HG03025 (cell line): Measurements from ENCODE around the gene KMT2E.

Experiments used
- ATAC-seq: cut with Tn5 transposase; IDR thresholded peaks from one replicate; pipeline ENCODE4 v1.9.1; 2021; ENCODE audit warnings: mild to moderate bottlenecking, moderate library complexity; ENCODE audit not compliant: unreplicated experiment, low FRiP score

KMT2E gene

DNA sequence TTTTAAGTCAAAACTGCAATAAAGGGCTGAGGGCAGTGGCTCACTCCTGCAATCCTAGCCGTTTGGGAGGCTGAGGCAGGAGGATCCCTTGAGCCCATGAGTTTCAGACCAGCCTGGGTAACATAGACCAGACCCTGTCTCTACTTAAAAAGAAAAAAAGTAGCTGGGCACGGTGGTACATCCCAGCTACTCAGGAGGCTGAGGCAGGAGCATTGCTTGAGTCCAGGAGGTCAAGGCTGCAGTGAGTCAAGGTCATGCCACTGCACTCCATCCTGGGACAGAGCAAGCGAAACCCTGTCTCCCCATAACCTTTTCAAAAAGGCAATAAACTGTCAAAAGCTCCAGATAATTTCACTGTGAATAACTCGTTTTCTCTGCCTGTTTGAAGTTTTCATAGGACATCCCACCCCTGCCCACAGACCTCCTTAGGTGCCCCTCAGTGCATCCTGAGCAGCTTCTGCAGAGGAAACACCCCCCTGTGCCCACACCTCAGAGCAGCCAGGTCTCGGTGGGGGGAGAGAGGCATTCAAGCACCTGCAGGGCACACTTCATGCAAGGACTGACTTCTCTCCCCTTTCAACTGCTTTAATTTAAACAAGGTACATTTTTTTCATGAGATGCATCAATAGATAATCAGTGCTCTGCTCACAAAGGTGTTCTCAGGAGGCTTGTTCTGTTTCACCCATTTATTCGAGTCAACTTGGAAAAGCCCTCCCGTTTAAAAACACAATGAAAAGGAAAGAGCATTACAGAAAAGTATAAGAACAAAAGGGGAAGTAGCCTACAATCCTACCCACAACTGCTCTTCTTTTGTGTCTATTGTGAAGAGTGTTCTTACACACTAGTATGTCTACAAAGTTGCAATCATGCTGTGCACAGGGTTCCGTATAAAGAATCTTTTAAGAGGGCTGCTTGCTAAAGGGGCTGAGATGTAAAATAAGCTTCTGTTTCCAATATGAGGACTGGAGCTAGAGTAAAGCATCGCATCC lies 104.9 kb downstream of the KMT2E start:
- no peak for ATAC-seq

DNA sequence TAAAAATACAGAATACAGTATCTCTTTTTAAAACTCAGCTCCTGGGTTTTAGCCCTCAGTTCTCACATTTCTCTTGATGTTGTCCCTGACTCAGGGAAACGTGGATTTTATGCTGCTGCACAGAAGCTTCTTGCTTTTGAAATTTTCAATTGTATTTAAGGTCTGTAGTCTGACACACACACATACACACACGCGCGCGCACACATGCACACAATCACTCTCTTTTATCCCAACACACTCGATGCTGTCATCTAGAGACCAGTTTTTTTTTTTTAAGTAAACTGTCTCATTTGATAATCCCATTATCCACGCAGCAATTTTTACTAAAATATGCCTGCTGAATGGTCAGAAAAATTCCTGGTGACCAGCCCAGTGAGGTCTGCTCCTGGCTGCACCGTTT lies 108.6 kb downstream of the KMT2E start:
- ATAC-seq, result no peak

GRCh38 chr7:105125745-105126144 lies 111.7 kb downstream of the KMT2E start:
- no peak for ATAC-seq

DNA sequence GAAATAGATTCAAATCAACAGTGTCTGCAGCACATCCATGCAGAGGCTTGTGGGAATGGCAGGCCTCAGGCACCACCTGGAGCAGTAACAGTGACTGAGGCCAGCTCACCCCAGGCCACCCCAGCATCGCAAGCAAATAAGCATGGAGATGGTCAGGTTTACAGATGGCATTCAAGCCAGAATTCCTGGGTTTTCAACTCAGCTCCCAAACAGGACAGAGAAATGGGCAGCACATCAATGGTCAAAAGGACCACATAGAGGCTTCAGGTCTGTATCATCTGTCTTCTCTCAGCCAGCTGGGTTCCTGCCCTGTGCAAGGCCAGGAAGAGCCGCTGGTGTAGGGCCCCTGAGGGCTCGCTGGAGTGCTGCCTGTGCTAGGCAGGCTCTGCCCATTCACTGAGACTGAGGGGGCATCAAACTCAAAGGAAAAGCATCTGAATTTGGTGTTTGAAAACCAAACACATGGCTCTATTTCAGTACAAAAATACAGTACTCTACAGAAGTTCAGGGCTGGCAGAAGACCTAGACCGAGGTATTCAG lies 112.5 kb downstream of the KMT2E start:
- ATAC-seq, result no peak

DNA sequence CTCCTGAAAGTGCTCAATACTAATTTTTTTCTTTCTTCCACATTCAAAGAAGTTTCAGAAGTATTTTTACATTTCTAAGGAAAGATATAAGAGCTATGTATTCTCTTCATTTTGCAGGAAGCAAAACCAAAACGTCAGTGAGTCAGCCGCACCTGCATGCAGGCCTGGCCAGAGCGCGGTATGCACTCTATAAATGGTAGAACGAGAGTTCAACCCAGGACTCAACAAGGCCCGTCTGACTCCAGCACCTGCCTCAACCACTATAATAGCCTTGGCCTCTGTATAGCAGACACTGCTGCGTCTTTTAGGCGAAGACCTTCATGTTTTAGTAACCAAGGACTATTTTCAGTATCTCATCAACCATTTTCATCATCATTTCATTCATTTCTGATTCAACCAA lies 113.2 kb downstream of the KMT2E start:
- ATAC-seq, result no peak

DNA sequence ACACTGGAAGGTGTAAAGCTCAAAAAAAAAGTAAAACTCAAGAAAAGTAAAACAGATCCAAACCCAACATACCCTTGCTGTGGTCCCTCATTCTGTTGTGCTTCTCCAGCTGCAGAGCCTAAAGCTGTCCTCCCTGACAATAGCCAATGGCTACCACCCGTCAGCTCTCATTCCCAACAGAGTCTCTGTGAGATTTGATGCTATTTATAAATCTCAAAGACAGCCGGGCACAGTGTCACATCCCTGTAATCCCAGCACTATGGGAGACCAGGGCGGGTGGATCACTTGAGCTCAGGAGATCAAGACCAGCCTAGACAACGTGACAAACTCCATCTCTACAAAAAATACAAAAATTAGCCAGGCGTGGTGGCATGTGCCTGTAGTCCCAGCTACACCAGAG lies 116.0 kb downstream of the KMT2E start:
- ATAC-seq, result no peak

GRCh38 chr7:105130580-105130979 lies 116.6 kb downstream of the KMT2E start:
- ATAC-seq, result no peak

GRCh38 chr7:105131033-105131656 lies 117.1 kb downstream of the KMT2E start:
- no peak for ATAC-seq

- no peak for ATAC-seq
Observed at GRCh38 chr7:105131890-105132289, 117.9 kb downstream of the KMT2E start.

DNA sequence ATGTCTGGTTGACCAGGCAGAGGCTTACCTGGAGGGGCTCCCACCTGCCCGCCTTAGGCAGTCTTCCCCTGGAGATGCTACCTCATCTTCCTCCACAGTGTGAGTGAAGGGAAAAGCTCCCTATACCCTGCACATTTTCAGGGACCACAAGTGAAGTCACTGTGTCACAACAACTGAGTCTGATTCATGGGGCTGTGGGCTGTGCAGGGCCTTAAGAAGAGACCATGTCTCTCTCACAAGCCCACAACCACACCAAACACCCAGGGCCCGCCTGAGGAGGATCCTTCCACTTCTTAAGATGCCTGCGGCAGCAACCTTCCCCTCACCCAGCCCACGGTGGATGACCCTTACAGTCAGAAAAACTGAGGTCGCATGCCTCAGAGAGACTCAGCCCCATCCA lies 118.3 kb downstream of the KMT2E start:
- ATAC-seq, result no peak

DNA sequence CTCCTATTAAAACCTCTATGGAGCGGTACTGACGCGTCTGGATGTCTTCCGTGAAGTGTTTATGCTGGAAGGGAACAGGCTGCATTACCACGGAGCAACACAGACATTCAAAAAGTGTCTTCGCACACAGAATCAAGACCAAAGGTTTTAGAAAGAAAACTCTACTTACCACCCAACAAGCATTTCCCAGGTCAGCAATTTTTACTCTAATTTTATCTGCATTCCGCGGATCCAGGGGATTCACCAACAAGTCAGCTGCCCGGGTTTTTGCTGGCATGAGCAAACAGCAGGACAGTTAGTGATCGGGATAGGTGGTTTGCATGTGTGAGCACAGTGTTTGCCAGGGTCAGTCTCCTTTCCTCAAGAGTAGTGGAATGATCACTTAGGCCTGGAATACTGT lies 118.8 kb downstream of the KMT2E start:
- ATAC-seq, result no peak

- ATAC-seq, result no peak
Observed at GRCh38 chr7:105133358-105133757, 119.4 kb downstream of the KMT2E start.

- no peak for ATAC-seq
Observed at GRCh38 chr7:105133986-105134655, 120.1 kb downstream of the KMT2E start.

DNA sequence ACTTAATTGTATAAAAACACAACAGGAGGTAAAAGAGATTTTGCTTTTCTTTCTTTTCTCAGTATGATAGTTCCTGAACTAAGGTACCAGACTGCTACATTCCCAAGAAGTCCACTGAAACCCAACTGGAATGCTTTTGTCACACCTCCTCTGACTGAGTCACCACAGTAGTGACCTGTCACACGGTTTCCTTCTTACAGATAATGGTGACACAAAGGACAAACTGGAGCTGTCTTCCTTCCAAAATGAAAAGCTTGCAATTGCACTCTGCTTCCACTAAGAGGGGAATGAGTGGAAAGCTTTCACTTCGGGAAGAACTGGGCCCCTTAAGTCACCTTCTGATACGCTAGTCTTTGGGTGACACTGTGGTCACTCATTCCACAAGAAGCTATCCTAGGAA lies 122.2 kb downstream of the KMT2E start:
- no peak for ATAC-seq

GRCh38 chr7:105137898-105138297 lies 123.9 kb downstream of the KMT2E start:
- no peak for ATAC-seq

DNA sequence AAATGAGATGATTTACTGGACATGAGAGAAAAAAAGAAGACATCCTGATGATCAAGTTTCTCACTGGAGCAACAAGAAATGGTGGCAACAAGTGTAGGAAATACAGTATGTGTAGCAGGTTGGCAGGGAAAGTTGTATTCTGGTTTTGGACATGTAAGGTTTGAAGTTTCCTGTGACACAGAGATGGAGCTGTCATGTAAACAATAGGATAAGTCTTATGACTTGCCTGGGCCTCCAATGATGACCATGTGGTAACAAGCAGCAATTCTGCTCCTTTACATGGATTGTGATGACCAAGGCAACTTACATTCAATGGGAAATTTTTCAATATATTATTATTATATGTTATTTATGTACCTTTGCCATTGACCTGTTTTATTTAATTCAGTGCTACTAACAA lies 125.4 kb downstream of the KMT2E start:
- no peak for ATAC-seq

- no peak for ATAC-seq
Observed at GRCh38 chr7:105141068-105141467, 127.1 kb downstream of the KMT2E start.

DNA sequence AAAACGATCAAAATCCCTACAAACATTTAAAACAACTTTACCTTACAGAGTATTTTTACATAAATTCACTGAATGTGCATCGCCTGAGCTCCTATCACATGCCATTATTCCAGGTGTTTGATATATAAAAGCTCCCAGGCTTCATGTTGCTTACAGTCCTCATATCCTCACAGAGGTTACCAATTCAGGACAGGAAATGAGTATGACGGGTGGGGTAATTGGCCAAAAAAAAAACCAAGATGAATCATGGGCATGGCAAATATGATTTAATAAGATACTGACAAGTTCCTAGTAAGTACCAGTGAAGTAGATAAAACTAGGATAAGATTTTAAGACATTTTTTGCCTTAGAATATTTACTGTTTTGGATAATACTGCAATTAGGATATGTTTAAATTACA lies 135.8 kb downstream of the KMT2E start:
- ATAC-seq, result no peak

GRCh38 chr7:105151152-105151551 lies 137.1 kb downstream of the KMT2E start:
- ATAC-seq, result no peak

- no peak for ATAC-seq
Observed at GRCh38 chr7:105153531-105153930, 139.5 kb downstream of the KMT2E start.

DNA sequence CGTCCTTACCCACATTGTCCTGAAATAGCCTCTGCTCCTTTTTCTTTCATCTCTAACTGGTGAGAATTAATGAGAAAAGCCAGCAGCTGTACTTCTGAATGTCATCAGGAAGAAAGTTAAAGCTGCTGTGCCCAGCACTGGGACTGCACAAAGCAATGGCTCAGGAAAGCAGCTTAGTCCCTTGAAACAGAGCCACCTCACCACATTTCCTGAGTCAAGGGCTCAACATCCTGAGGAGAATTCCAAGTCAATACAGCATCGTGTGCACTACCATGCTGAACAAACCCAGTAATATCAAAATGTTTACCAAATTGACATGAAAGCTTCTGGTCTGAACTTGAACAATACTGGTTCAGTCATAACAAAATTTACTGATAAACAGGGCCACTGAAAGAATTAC lies 140.1 kb downstream of the KMT2E start:
- ATAC-seq, result no peak
